HG03159 (cell line): Measurements from ENCODE around the gene MIXL1.
"Not testable (repeated sequence)": the region's sequence is repeated elsewhere in the genome, so short reads cannot be mapped to it uniquely, and the experiment has no call there.

ENCODE experiments used
- ATAC-seq: cut with Tn5 transposase; IDR thresholded peaks from one replicate; pipeline ENCODE4 v1.9.1; 2021; ENCODE audit warnings: mild to moderate bottlenecking, moderate library complexity; ENCODE audit not compliant: unreplicated experiment

MIXL1 gene

GRCh38 chr1:226223157-226223785, at the start of gene MIXL1:
Gene MIXL1 (plus strand): TSS chr1:226223664. CDS start chr1:226223682, 18 bp downstream.
- peak; percentile 32 for ATAC-seq

- no peak for ATAC-seq
Measured at GRCh38 chr1:226176870-226177269, 46.6 kb upstream of the MIXL1 start.

GRCh38 chr1:226181996-226182714, 41.3 kb upstream of the MIXL1 start:
- no peak for ATAC-seq

- ATAC-seq: no peak
Measured at GRCh38 chr1:226185141-226186036, 38.1 kb upstream of the MIXL1 start.

GRCh38 chr1:226186124-226187018, 37.1 kb upstream of the MIXL1 start, which contains the start of gene ACBD3:
Gene ACBD3 (minus strand): TSS chr1:226186741. CDS start chr1:226186675, 66 bp downstream.
- ATAC-seq: peak; percentile 96

GRCh38 chr1:226187019-226187322, 36.5 kb upstream of the MIXL1 start:
- ATAC-seq: no peak

GRCh38 chr1:226187380-226187779, 36.1 kb upstream of the MIXL1 start:
- no peak for ATAC-seq

- ATAC-seq: no peak
Measured at GRCh38 chr1:226195144-226195543, 28.3 kb upstream of the MIXL1 start.

- ATAC-seq: no peak
Measured at GRCh38 chr1:226199971-226200370, 23.5 kb upstream of the MIXL1 start.

- ATAC-seq: no peak
Measured at GRCh38 chr1:226201029-226201593, 22.4 kb upstream of the MIXL1 start.

- no peak for ATAC-seq
Measured at GRCh38 chr1:226202246-226202645, 21.2 kb upstream of the MIXL1 start.

- not testable (repeated sequence) for ATAC-seq
Measured at GRCh38 chr1:226202666-226203065, 20.8 kb upstream of the MIXL1 start.

GRCh38 chr1:226203240-226203639, 20.2 kb upstream of the MIXL1 start:
- no peak for ATAC-seq

- no peak for ATAC-seq
Measured at GRCh38 chr1:226203655-226204054, 19.8 kb upstream of the MIXL1 start.

- no peak for ATAC-seq
Measured at GRCh38 chr1:226204198-226204597, 19.3 kb upstream of the MIXL1 start.

- no peak for ATAC-seq
Measured at GRCh38 chr1:226207048-226207447, 16.4 kb upstream of the MIXL1 start.

- ATAC-seq: no peak
Measured at GRCh38 chr1:226209307-226210059, 14.0 kb upstream of the MIXL1 start.

- no peak for ATAC-seq
Measured at GRCh38 chr1:226210571-226211176, 12.8 kb upstream of the MIXL1 start.

- ATAC-seq: no peak
Measured at GRCh38 chr1:226211181-226211821, 12.2 kb upstream of the MIXL1 start.
